K562 (cell line): ENCODE measurements around the gene CD101. TPM values are rescaled to one million over a fixed set of nuclear protein-coding genes. Genes with fewer than 3 reads are reported as not detected.
A peak's percentile ranks its signal among the peaks of the same experiment; 100 is the strongest.

Experiments
- ATAC-seq: fragments of 200-7000 bp; cut with Tn5 transposase; 3 replicates; pipeline ENCODE4 v1.9.1; 2020; ENCODE audit warnings: moderate library complexity
- BruUV-seq: library from RNA; stranded (reverse); fragments of 400-500 nt; replicated peaks from 2 replicates; lab custom pipeline; 2021; lab: Mats Ljungman, UMichigan
- CTCF ChIA-PET: fragments of 300-600 bp; formaldehyde crosslinking; extraction: SDS; loops from one replicate; lab custom pipeline; 2021; ENCODE audit warnings: low intra/inter-chr PET ratio; lab: Yijun Ruan, JAX
- POLR2A ChIA-PET: fragments of 300-600, 350-650 bp; sonication (Branson Sonifier 250); formaldehyde crosslinking; extraction: SDS; loops from one replicate; lab custom pipeline; 2021; ENCODE audit warnings: antibody characterized with exemption, inconsistent platforms; lab: Yijun Ruan, JAX
- DNase-seq, 4 experiments: peaks; one replicate each; pipeline versions ENCODE4 v3.0.0 to v3.0.0-alpha.2; 2011 to 2018; ENCODE audit warnings: low spot score in 3 of 4, mixed read lengths in 3 of 4; ENCODE audit errors: extremely low read depth in 1 of 4
- FAIRE-seq: peaks from 2 replicates; lab custom pipeline; 2011; peaks lifted over from hg19 to GRCh38; lab: Jason Lieb, UNC
- H2AFZ ChIP-seq: 2 replicates; pipeline ENCODE4 v1.6.0; 2011; ENCODE audit warnings: low read depth, low read length, control low read depth, inconsistent platforms
- H3K27ac ChIP-seq: fragments of 200-600 bp; 3 replicates; pipeline ENCODE4 v1.8.0; 2011; ENCODE audit warnings: low read depth, mild to moderate bottlenecking, control low read depth, inconsistent platforms, low read length, moderate library complexity, mixed read lengths; ENCODE audit errors: extremely low read depth
- H3K27me3 ChIP-seq, 2 experiments: fragments of 300-600 bp in 1 of 2; 2 replicates in 1 of 2; 3 replicates in 1 of 2; pipeline versions ENCODE4 v1.6.0 to v1.8.0; 2011; ENCODE audit warnings: inconsistent platforms in 2 of 2, low read length in 2 of 2, mild to moderate bottlenecking in 1 of 2, mixed read lengths in 1 of 2, moderate library complexity in 1 of 2; ENCODE audit not compliant: control insufficient read depth in 2 of 2, insufficient read depth in 2 of 2
- H3K36me3 ChIP-seq: fragments of 300-600 bp; 3 replicates; pipeline ENCODE4 v1.8.0; 2011; ENCODE audit warnings: mild to moderate bottlenecking, low read length, inconsistent platforms; ENCODE audit not compliant: control insufficient read depth, insufficient read depth
- H3K4me1 ChIP-seq, 2 experiments: fragments of 200-600 bp in 1 of 2; replicated peaks in 1 of 2; 2 replicates in 1 of 2; 3 replicates in 1 of 2; pipeline versions ENCODE4 v1.5.1 to v1.8.0; 2011; ENCODE audit warnings: inconsistent platforms in 2 of 2, low read length in 2 of 2, mild to moderate bottlenecking in 1 of 2, mixed read lengths in 1 of 2, moderate library complexity in 1 of 2; ENCODE audit not compliant: control insufficient read depth in 2 of 2, insufficient read depth in 2 of 2
- H3K4me2 ChIP-seq: 2 replicates; pipeline ENCODE4 v1.6.1; 2011; ENCODE audit warnings: low read length, control low read depth, inconsistent platforms, mixed read lengths; ENCODE audit not compliant: insufficient read depth
- H3K4me3 ChIP-seq: fragments of 200-600 bp; sonication (generic), shearing (Covaris generic); 2 replicates; pipeline ENCODE4 v1.5.1; 2016; ENCODE audit warnings: control low read depth, inconsistent platforms
- H3K79me2 ChIP-seq: fragments of 200-600 bp; 3 replicates; pipeline ENCODE4 v1.8.0; 2011; ENCODE audit warnings: low read length, inconsistent platforms; ENCODE audit not compliant: control insufficient read depth, insufficient read depth
- H3K9ac ChIP-seq, 2 experiments: 2 replicates each; pipeline versions ENCODE4 v1.6.0 to v1.6.1; 2011; ENCODE audit warnings: low read depth in 2 of 2, low read length in 2 of 2, control low read depth in 1 of 2, inconsistent platforms in 1 of 2, mild to moderate bottlenecking in 1 of 2, mixed read lengths in 1 of 2; ENCODE audit not compliant: insufficient read depth in 1 of 2
- H3K9me1 ChIP-seq: one replicate; pipeline ENCODE4 v1.6.0; 2011; ENCODE audit warnings: inconsistent platforms, mild to moderate bottlenecking, low read length, moderate library complexity; ENCODE audit not compliant: control insufficient read depth, insufficient read depth
- H3K9me3 ChIP-seq: replicated peaks from 2 replicates; pipeline ENCODE4 v1.5.1; 2011; ENCODE audit warnings: low read depth, low read length, inconsistent platforms; ENCODE audit not compliant: control insufficient read depth, insufficient read depth
- H4K20me1 ChIP-seq: replicated peaks from 2 replicates; pipeline ENCODE4 v1.6.1; 2011; ENCODE audit warnings: low read length, inconsistent platforms, mixed read lengths; ENCODE audit not compliant: control insufficient read depth, insufficient read depth
- CTCF ChIP-seq, 3 experiments: IDR thresholded peaks in 2 of 3; conservative IDR thresholded peaks in 1 of 3; 2 replicates each; pipeline ENCODE4 v1.5.1; 2011 to 2012; ENCODE audit warnings: low read length in 3 of 3, mild to moderate bottlenecking in 3 of 3, control low read depth in 2 of 3, improper control_type of control experiment in 1 of 3, inconsistent platforms in 1 of 3, low read depth in 1 of 3, mixed read lengths in 1 of 3, moderate library complexity in 1 of 3; ENCODE audit not compliant: insufficient read depth in 2 of 3
- GTF3C2 ChIP-seq: IDR thresholded peaks from 3 replicates; pipeline ENCODE4 v1.6.1; 2011; ENCODE audit warnings: borderline replicate concordance, mild to moderate bottlenecking, moderate library complexity; ENCODE audit not compliant: insufficient read length; ENCODE audit errors: extremely low read depth
- RAD21 ChIP-seq, 2 experiments: fragments of 250-450 bp in 1 of 2; fragments of 450-650 bp in 1 of 2; sonication (Bioruptor Pico) in 1 of 2; formaldehyde crosslinking in 1 of 2; IDR thresholded peaks in 1 of 2; conservative IDR thresholded peaks in 1 of 2; 2 replicates each; pipeline versions ENCODE4 v1.4.0 to v1.8.0; 2020 to 2022; ENCODE audit warnings: mild to moderate bottlenecking in 2 of 2, moderate library complexity in 1 of 2
- TAF15 ChIP-seq: fragments of 200-400 bp; formaldehyde crosslinking; IDR thresholded peaks from 2 replicates; pipeline ENCODE4 v1.6.1; 2017; ENCODE audit warnings: mild to moderate bottlenecking, low read depth, low read length, moderate library complexity
- WGBS: fragments of 100-300 bp; shearing (Covaris generic); methylation state at CpG from one replicate; pipeline ENCODE4 v1.1.6; 2016; ENCODE audit warnings: low coverage, mixed read lengths; ENCODE audit not compliant: insufficient coverage; ENCODE audit errors: missing lambda C conversion rate; 5-methylcytosine and 5-hydroxymethylcytosine counted together
- in situ Hi-C: fragments of 300-500 bp; cut with MboI; formaldehyde crosslinking; loops from 4 replicates; pipeline ENCODE4 v1.15.0; 2018; ENCODE audit warnings: inconsistent platforms, mixed read lengths
- intact Hi-C: fragments of 100-400 bp; cut with micrococcal nuclease; formaldehyde crosslinking; loops from 2 replicates; pipeline ENCODE4 v1.14.2; 2022
- polyA plus RNA-seq, 8 experiments: library from polyadenylated mRNA; depleted of rRNA in 4 of 8; stranded (reverse) in 5 of 8; unstranded in 3 of 8; fragments of >200 nt; fragmentation: Nextera tagmentation in 2 of 8; fragmentation: Illumina TruSeq in 1 of 8; extraction: Ambion mirVana in 2 of 8; extraction: Trizol in 1 of 8; gene quantifications; 2 replicates each; pipeline versions ENCODE4 v1.2.1 to v1.2.3, GENCODE V29; 2011 to 2014; ENCODE audit warnings: inconsistent platforms in 1 of 8, missing spikeins in 1 of 8
- total RNA-seq, 7 experiments: library from RNA; depleted of rRNA in 6 of 7; stranded (reverse); fragments of >200 nt in 6 of 7; fragmentation: Illumina TruSeq in 2 of 7; extraction: Trizol in 2 of 7; gene quantifications; 2 replicates each; pipeline versions ENCODE4 v1.2.1 to v1.2.3, GENCODE V29; 2011 to 2021; ENCODE audit warnings: low replicate concordance in 1 of 7

The CD101 gene
- total and polyA plus RNA-seq, 9 of the 15 experiments (the other 6 are each of a cell fraction or from before 2014, with no cell fraction given) = 0.04 to 1.1 (median 0.20) TPM

GRCh38 chr1:117011334-117011733 is 9.8 kb downstream of the CD101 start:
- ATAC-seq = no peak; the same call in 2 of the 3 replicates
- no peak for FAIRE-seq
- no TSS peak for BruUV-seq

More at GRCh38 chr1:117011334-117011733, 9.8 kb downstream of the CD101 start:
- Histone ChIP-seq H3K27ac (no peak overlapping the region), H3K4me1 (no peaks in the 10 kb centered on the region), H3K4me3 (no peak overlapping the region), H3K4me2 (no peak overlapping the region), H3K79me2 (no peaks in the 10 kb centered on the region), H3K9ac (no peak overlapping the region), H2AFZ (no peak overlapping the region), H4K20me1 (no peaks in the 10 kb centered on the region), H3K9me1 (no peaks in the 10 kb centered on the region), H3K27me3 (no peaks in the 10 kb centered on the region; a peak in 2 of 5 replicates), H3K9me3 (no peaks in the 10 kb centered on the region), H3K36me3 (no peaks in the 10 kb centered on the region)
- in situ Hi-C loops (no loop called here), intact Hi-C loops (no loop called here)
- WGBS = 34% methylated on average over 3 of the region's 3 CpGs
- POLR2A ChIA-PET = no interaction called here
- TF ChIP-seq GTF3C2 (no peak), TAF15 (no peak), CTCF (IDR thresholded peaks at IDR 0.05 in 2 of 3, conservative IDR thresholded peaks at IDR 0.05 in 1 of 3; ENCODE audit: insufficient read depth in 2 of 3, low read depth in 1 of 3, low read length in 3 of 3) (peak in 2 of 3 experiments; percentile 11 to 25; a peak in 1 of 6 replicates), RAD21 (CRISPR knock-in tag; conservative IDR thresholded peaks at IDR 0.05 in 1 of 2, IDR thresholded peaks at IDR 0.05 in 1 of 2) (peak in 1 of 2 experiments; percentile 53; a peak in 2 of 4 replicates)
- DNase-seq = no peak
- CTCF ChIA-PET = no interaction called here
